Fibroblast of gingiva (primary cell): Measurements from ENCODE around the gene RPL6.
"Not testable (repeated sequence)": the region's sequence is repeated elsewhere in the genome, so short reads cannot be mapped to it uniquely, and the experiment has no call there.

Experiments used
- DNase-seq: peaks from one replicate; pipeline ENCODE4 v3.0.0-alpha.2; 2011; ENCODE audit warnings: low read depth

Gene RPL6

GRCh38 chr12:112409064-112409905 is at the start of gene RPL6:
Gene RPL6, minus strand, starts transcription at chr12:112409605. Its CDS starts 949 bp downstream, at chr12:112408656.
- DNase-seq = peak; percentile 89

GRCh38 chr12:112458751-112459150 is 49.3 kb upstream of the RPL6 start:
- no peak for DNase-seq

GRCh38 chr12:112458330-112458729 is 48.9 kb upstream of the RPL6 start:
- DNase-seq = no peak

- not testable (repeated sequence) for DNase-seq
These were observed 47.7 kb upstream of the RPL6 start for GRCh38 chr12:112457142-112457541.

GRCh38 chr12:112456029-112456428 is 46.6 kb upstream of the RPL6 start:
- DNase-seq = no peak

- DNase-seq = no peak
These were observed 41.3 kb upstream of the RPL6 start for GRCh38 chr12:112450725-112451124.

GRCh38 chr12:112448165-112448564 is 38.8 kb upstream of the RPL6 start:
- peak; percentile 74 for DNase-seq

- no peak for DNase-seq
These were observed 37.7 kb upstream of the RPL6 start for GRCh38 chr12:112447106-112447505.

GRCh38 chr12:112446008-112446725 is 36.8 kb upstream of the RPL6 start:
- no peak for DNase-seq

- DNase-seq = no peak
These were observed 34.5 kb upstream of the RPL6 start for GRCh38 chr12:112443916-112444315.

- not testable (repeated sequence) for DNase-seq
These were observed 31.2 kb upstream of the RPL6 start for GRCh38 chr12:112440653-112441052.

GRCh38 chr12:112439769-112440168 is 30.4 kb upstream of the RPL6 start:
- no peak for DNase-seq

- not testable (repeated sequence) for DNase-seq
These were observed 29.2 kb upstream of the RPL6 start for GRCh38 chr12:112438645-112439044.

GRCh38 chr12:112433551-112433950 is 24.1 kb upstream of the RPL6 start:
- no peak for DNase-seq

- no peak for DNase-seq
These were observed 22.6 kb upstream of the RPL6 start for GRCh38 chr12:112431965-112432364.

- DNase-seq = no peak
These were observed 21.5 kb upstream of the RPL6 start for GRCh38 chr12:112430929-112431328.

- DNase-seq = no peak
These were observed 18.4 kb upstream of the RPL6 start for GRCh38 chr12:112427760-112428159.

- no peak for DNase-seq
These were observed 16.4 kb upstream of the RPL6 start for GRCh38 chr12:112425582-112426382.

GRCh38 chr12:112424126-112424525 is 14.7 kb upstream of the RPL6 start:
- DNase-seq = no peak

- DNase-seq = peak; percentile 97
These were observed 13.1 kb upstream of the RPL6 start for GRCh38 chr12:112422531-112422930.

- no peak for DNase-seq
These were observed 12.0 kb upstream of the RPL6 start for GRCh38 chr12:112421363-112421762.

- DNase-seq = no peak
These were observed 11.3 kb upstream of the RPL6 start for GRCh38 chr12:112420740-112421139.
